Hematopoietic multipotent progenitor cell (in vitro differentiated cells): ENCODE measurements around the gene BAZ2B. TPM values are rescaled to one million over a fixed set of nuclear protein-coding genes. Genes with fewer than 3 reads are reported as not detected.

ENCODE experiments used
- DNase-seq, 3 donors: peaks; one replicate each; pipeline ENCODE4 v3.0.0-alpha.2; 2011 to 2015; ENCODE audit warnings: low read depth in 2 of 3, low spot score in 2 of 3
- small RNA-seq: library from RNA; depleted of rRNA; stranded (forward); fragments of <200 nt; gene quantifications from one replicate; pipeline ENCODE3, GENCODE V24; 2012
- total RNA-seq: library from RNA; depleted of rRNA; stranded (reverse); fragments of >200 nt; gene quantifications from one replicate; pipeline ENCODE4 v1.2.3, GENCODE V29; 2012

The BAZ2B gene
- total RNA-seq, 1 donor, result 72.7 TPM

DNA sequence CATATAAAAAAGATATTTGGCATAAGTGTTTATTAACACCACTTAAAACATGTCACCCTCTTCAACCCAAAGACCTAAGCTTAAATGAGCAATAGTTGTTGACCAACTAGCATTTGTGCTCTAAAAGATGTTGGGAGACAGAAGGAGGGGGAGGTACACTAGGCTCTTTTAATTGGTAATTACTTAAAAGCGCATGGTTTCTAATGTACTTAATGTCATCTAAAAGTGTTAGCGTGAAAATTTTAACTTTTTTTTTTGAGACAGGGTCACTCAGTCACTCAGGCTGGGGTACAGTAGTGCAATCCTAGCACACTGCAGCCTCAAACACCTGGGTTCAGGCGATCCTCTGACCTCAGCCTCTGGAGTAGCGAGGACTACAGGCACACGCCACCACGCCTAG lies 335.3 kb downstream of the BAZ2B start:
- DNase-seq, result no peak

DNA sequence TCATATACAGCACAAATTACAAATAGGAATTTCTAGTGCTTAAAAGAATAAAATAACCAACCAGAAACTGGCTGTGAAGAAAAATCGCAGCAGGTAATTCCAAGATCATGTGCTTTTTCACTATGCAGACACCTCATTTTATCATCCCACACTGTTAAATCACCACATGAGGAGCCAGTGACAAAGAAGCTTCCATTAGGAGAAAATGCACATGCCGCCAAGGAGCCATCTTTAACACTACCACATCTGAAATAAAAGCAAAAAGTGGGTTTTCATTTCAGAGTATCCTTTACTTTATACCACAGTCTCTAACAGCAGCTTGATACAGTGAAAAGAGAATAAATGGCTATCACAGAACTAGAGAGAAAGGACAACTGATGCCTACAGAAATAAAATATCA lies 336.6 kb downstream of the BAZ2B start:
- DNase-seq, result no peak

DNA sequence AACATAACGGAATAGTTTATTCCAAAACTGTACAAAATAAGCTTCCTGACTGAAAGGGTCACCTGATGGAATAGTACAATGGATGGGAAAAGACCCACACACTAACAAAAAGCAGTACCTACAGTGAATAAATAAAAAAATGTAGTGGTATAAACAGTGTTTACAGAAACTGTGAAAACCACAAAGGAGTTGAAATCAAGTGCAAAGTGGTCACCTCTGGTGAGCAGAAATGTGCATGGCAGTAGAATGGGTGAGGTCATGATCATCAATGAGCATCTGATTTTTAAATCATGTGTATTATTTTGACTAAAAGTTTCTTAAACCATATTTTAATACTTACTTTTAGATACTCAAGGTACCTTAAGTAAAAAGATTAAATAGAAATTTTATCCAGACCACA lies 341.2 kb downstream of the BAZ2B start:
- no peak for DNase-seq

DNA sequence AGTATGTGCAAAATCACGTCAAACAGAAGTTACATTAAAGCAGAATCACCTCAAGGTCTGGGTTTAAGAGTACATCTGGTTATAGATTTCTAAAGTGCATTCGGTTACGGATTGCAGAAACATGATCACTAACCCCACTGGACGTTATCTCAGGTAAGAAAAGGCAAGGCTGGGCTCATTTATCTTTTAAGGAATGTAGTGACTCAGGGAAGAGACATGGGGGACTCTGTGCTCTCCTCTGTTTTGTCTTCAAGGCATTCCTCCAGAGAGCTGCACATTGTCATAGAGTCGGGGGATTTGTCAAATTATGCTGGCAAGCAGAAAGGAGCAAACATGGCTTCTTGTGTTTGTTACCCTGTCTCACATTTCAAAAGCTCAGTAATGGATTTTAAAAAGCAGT lies 344.2 kb downstream of the BAZ2B start:
- no peak for DNase-seq

DNA sequence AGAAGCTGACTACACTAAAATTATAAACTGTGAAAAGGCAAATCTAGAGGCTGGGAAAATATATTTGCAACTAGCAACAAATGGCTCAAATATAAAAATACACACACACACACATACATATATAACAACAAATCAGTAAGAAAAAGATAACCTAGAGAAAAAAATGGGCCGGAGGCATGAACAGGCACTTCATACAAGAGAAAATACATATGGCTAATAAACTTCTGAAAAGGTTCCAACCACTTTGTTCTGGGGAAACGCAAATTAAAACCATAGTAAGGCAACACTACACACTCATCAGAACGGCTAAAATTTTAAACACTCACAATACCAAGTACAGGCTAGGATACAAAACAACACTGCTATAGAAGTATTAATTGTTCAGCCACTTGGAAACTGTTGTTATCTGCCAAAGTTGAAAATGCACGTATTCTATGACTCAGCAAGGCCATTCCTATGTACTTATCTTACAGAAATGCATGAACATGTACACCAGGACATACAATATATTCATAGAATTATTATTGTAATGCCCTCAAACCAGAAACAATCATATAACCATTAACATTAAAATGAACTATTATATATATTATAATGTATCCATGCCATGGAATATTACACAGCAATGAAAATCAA lies 345.5 kb downstream of the BAZ2B start:
- no peak for DNase-seq

Small RNAs within 50 kb of the gene (small RNA-seq; reads per million reads assigned to genes)
- not detected for gene RF00019

Other genes starting within 250 kb of the BAZ2B start
- 59.2 TPM for gene MARCHF7, start 96.0 kb upstream of the BAZ2B start, total RNA-seq
- gene CD302, start 181.7 kb upstream of the BAZ2B start, total RNA-seq, result 16.4 TPM